Activated T-helper 1 cell treated with anti-CD3 and anti-CD28 coated beads, Interleukin-12 subunit alpha, Interleukin-12 subunit beta, Interleukin-2, Interleukin-4 antibody, amounts not matched to agents 30 ng/mL and 10 ng/mL and 1 ng/mL, durations not matched to agents 14 hours and 24 hours and 36 hours (primary cell): ENCODE data around the gene TREH. TPM values are rescaled to one million over a fixed set of nuclear protein-coding genes. Genes with fewer than 3 reads are reported as not detected.
"Not testable (repeated sequence)": the region's sequence is repeated elsewhere in the genome, so short reads cannot be mapped to it uniquely, and the experiment has no call there.

Experiments used
- DNase-seq: peaks from one replicate; pipeline ENCODE4 v3.0.0; 2021; ENCODE audit warnings: low spot score
- H3K27ac Mint-ChIP-seq: one replicate; pipeline ENCODE4 v1.8.0; 2021; ENCODE audit warnings: mild to moderate bottlenecking, mixed read lengths
- H3K27me3 Mint-ChIP-seq: one replicate; pipeline ENCODE4 v1.8.0; 2022; ENCODE audit warnings: mild to moderate bottlenecking, moderate library complexity, mixed read lengths; ENCODE audit not compliant: insufficient read depth
- H3K36me3 Mint-ChIP-seq: one replicate; pipeline ENCODE4 v1.8.0; 2021; ENCODE audit warnings: low read depth, mixed read lengths
- H3K4me1 Mint-ChIP-seq: one replicate; pipeline ENCODE4 v1.8.0; 2021; ENCODE audit warnings: low read depth, mixed read lengths
- H3K4me3 Mint-ChIP-seq: one replicate; pipeline ENCODE4 v1.8.0; 2021; ENCODE audit warnings: mild to moderate bottlenecking, moderate library complexity, mixed read lengths
- H3K9me3 Mint-ChIP-seq: one replicate; pipeline ENCODE4 v1.8.0; 2021; ENCODE audit warnings: mixed read lengths
- intact Hi-C: fragments of 100-400 bp; cut with micrococcal nuclease; formaldehyde crosslinking; loops from one replicate; pipeline ENCODE4 v1.15.1; 2024
- total RNA-seq: library from RNA; stranded (reverse); gene quantifications from 2 replicates; pipeline ENCODE4 v1.2.3, GENCODE V29; 2022

Gene TREH
- total RNA-seq, 1 donor from 2014 or later = not detected

DNA sequence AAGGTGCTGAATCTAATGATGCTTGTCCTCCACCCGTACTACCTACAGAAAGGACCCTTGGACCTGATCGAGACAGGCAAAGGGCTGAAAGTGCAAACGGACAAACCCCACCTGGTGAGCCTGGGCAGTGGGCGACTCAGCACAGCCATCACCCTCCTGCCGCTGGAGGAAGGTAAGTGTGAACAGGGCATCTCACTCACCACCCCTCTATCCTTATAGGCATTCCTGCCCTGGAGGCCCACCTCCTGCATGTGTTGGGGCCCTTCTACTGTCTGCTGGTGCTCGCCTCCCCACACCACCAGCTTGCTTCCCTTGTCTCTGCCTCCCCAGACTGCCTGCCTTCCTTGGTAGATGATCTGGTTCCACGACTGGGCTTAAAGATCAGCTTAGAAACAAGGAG lies 64.9 kb downstream of the TREH start:
- no peaks in the 10 kb centered on the region for H3K9me3 Mint-ChIP-seq
- peaks cover 12% of the 10 kb centered on the region for H3K27me3 Mint-ChIP-seq
- no peaks in the 10 kb centered on the region for H3K36me3 Mint-ChIP-seq
- intact Hi-C loops = no loop called here
- peaks cover 14% of the 10 kb centered on the region for H3K4me1 Mint-ChIP-seq
- H3K4me3 Mint-ChIP-seq = no peak overlapping the region
- H3K27ac Mint-ChIP-seq = no peak overlapping the region
- DNase-seq = no peak

DNA sequence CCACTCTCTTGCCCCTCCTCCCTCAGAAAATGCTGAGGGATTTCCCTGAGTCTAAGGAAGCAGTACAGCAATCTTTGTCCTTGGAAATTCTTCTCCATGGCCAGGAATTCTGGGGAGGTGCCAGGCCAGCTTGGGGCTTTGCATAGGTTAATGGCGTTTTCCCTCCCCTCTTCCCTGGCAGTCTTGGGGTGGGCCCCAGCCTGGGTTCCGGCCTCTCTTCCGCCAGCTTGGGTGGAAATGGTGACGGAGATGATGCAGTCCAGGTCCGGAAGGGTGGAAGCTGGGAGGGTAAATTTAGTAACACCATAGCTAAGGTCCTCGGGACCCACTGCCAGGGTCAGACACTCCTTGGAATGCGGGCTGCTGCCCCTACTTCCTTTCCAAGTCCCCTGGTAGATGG lies 67.1 kb downstream of the TREH start:
- no peak overlapping the region for H3K27ac Mint-ChIP-seq
- no peak overlapping the region for H3K4me3 Mint-ChIP-seq
- peaks cover 18% of the 10 kb centered on the region for H3K27me3 Mint-ChIP-seq
- intact Hi-C loops = no loop called here
- H3K36me3 Mint-ChIP-seq = peaks cover 3% of the 10 kb centered on the region
- no peaks in the 10 kb centered on the region for H3K9me3 Mint-ChIP-seq
- DNase-seq = no peak
- peaks cover 23% of the 10 kb centered on the region for H3K4me1 Mint-ChIP-seq

DNA sequence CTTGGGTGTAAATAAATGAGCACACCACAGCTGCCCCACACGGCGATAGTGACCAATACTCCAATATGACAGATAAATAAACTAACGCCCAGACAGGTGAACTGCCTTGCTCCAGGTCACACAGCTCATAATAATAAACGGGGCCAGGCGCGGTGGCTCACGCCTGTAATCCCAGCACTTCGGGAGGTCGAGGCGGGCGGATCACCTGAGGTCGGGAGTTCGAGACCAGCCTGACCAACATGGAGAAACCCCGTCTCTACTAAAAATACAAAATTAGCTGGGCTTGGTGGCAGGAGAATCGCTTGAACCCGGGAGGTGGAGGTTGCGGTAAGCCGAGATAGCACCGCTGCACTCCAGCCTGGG lies 68.0 kb downstream of the TREH start:
- Mint-ChIP-seq H3K4me1 (peaks cover 23% of the 10 kb centered on the region), H3K27me3 (peaks cover 23% of the 10 kb centered on the region), H3K4me3 (peak overlapping the region; percentile 50)
- H3K36me3 Mint-ChIP-seq, DNase-seq, H3K9me3 Mint-ChIP-seq, H3K27ac Mint-ChIP-seq: not testable (repeated sequence)
- intact Hi-C loops = loop anchor here (1.0 to 2.0 kb wide), 2 partner anchors 16 to 467 kb away; no protein-coding TSS in a partner anchor

DNA sequence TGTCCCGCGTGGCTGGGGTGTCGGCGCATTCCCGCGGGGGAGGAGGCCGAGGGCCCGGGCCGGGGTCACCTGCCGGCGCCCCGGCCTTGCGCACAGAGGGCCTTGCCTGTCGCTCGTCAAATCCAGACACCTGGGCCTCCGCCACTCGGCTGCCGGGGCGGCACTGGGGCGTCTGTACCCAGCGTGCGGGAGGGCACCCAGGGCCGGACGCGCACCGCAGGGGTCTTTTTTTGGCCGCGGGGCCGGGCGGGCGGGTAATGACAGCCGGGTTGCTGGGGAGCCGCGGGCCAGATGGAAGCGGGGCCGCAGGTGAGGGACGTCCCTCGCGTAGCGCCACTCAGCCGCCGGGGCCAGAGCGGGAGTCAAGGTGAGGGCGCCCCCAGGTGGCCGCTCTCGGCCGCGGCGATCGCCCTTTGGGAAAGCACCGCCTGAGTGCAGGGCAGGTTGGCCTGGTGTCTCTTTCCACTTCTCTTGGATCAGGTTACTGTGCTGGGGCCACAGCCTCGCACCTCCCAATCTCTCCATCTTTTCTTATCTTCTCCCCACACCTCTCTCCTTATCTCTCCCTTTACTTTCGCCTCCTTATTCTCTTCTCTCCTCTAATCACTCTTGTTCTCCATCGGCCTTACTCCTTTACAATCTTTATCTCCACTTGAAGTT lies 68.5 kb downstream of the TREH start:
- peaks cover 23% of the 10 kb centered on the region for H3K4me1 Mint-ChIP-seq
- no peaks in the 10 kb centered on the region for H3K9me3 Mint-ChIP-seq
- H3K36me3 Mint-ChIP-seq = peaks cover 5% of the 10 kb centered on the region
- peak overlapping the region; percentile 50 for H3K4me3 Mint-ChIP-seq
- intact Hi-C loops = loop anchor here (1.0 to 2.0 kb wide), 2 partner anchors 16 to 466 kb away; no protein-coding TSS in a partner anchor
- H3K27me3 Mint-ChIP-seq = peaks cover 23% of the 10 kb centered on the region
- H3K27ac Mint-ChIP-seq = no peak overlapping the region
- peak; percentile 73 for DNase-seq

- peaks cover 23% of the 10 kb centered on the region for H3K4me1 Mint-ChIP-seq
- intact Hi-C loops = loop anchor here (2.0 kb wide), 1 partner anchor 465 kb away; no protein-coding TSS in a partner anchor
- peak overlapping the region; percentile 67 for H3K27ac Mint-ChIP-seq
Measured at GRCh38 chr11:118610225-118610772, 69.2 kb downstream of the TREH start.

GRCh38 chr11:118609380-118610224 lies 69.8 kb downstream of the TREH start:
- Mint-ChIP-seq H3K27me3 (peaks cover 23% of the 10 kb centered on the region), H3K27ac (peak overlapping the region; percentile 69), H3K4me3 (peak overlapping the region; percentile 83), H3K4me1 (peaks cover 23% of the 10 kb centered on the region), H3K36me3 (peaks cover 5% of the 10 kb centered on the region), H3K9me3 (no peaks in the 10 kb centered on the region)
- DNase-seq = no peak
- intact Hi-C loops = loop anchor here (2.0 to 5.0 kb wide), 2 partner anchors 318 to 465 kb away; partner anchors contain the start of gene BCL9L

More at GRCh38 chr11:118610225-118610772, 69.2 kb downstream of the TREH start:
- Mint-ChIP-seq H3K27me3 (peaks cover 23% of the 10 kb centered on the region), H3K4me3 (peak overlapping the region; percentile 74), H3K36me3 (peaks cover 5% of the 10 kb centered on the region), H3K9me3 (no peaks in the 10 kb centered on the region)
- no peak for DNase-seq

- Mint-ChIP-seq H3K4me3 (peak overlapping the region; percentile 83), H3K27ac (peak overlapping the region; percentile 69), H3K27me3 (peaks cover 23% of the 10 kb centered on the region), H3K4me1 (peaks cover 23% of the 10 kb centered on the region), H3K36me3 (peaks cover 7% of the 10 kb centered on the region), H3K9me3 (no peaks in the 10 kb centered on the region)
- intact Hi-C loops = loop anchor here (5.0 kb wide), 1 partner anchor 319 kb away; the partner anchor contains the start of gene BCL9L
- DNase-seq = peak; percentile 57
Measured at GRCh38 chr11:118608360-118609227, 70.9 kb downstream of the TREH start.

DNA sequence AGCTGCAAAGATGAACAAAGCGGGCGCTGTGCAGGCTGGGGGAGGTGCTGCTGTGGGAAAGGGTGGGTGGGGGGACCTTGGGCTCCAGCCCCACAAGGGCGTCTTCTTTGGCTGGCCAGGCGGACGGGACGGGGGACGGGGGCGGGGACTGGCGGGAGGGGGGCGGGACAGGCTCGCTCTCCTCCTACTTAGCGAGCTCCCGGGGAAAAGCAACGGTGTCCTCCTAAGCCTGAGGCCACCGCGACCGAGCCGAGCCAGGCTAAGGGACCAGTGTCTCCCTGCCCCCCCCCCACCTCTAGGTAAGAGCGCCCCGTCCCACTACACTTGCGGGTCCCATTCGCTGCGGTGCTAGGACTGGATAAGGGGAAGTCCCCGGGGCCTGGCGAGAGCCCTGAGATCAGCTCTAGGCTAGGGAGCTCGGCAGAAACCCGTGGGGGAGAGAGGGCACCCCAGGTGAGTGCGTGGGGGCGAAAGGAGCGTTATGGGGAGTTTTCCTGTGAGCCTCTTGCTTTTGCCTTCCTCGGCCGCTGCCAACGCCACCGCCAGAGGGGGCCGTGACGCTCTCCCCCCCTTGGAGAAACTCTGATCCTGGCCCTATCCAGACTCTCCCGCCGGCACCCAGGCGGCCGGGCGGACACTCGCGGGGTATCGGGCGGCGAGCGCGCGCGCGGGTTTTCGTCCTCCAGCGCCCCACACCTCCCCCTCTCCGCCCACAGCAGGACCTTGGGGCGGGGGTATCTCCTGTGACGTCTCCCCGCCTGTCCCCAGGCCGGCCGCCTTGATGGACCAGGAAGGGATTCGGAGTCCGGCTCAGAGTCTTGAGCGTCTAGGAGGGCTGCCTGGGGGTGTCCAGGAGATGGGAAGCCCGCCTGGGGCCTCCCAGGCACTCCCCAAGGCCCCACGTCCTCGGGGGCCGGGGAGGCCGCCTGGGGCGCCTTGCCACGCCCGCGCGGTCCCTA lies 71.8 kb downstream of the TREH start, which contains the start of gene PHLDB1:
PHLDB1 (plus strand) TSS at position 215 of the 959 bp plus-strand sequence. CDS start 6,222 bp downstream, outside the sequence.
- Mint-ChIP-seq H3K27ac (peak within 1 kb of the TSS; percentile 73), H3K27me3 (peaks cover 23% of the 10 kb centered on the region), H3K36me3 (peaks cover 10% of the 10 kb centered on the region), H3K4me3 (peak within 1 kb of the TSS; percentile 83), H3K4me1 (peaks cover 23% of the 10 kb centered on the region), H3K9me3 (no peaks in the 10 kb centered on the region)
- DNase-seq = peak; percentile 22
- intact Hi-C loops = loop anchor here (1.0 to 5.0 kb wide), 3 partner anchors 35 to 320 kb away; partner anchors contain the start of genes ARCN1, BCL9L and DDX6

Other genes starting within 250 kb of the TREH start
- gene KMT2A, start 243.2 kb downstream of the TREH start, total RNA-seq = 78.4 and 87.8 TPM in 2 replicates
- 0.59 and 0.91 TPM in 2 replicates for gene TTC36, start 152.2 kb downstream of the TREH start, total RNA-seq
- gene TMEM25, start 148.5 kb downstream of the TREH start, total RNA-seq = 13.6 and 15.0 TPM in 2 replicates
- 17.7 and 18.4 TPM in 2 replicates for gene IFT46, start 113.7 kb downstream of the TREH start, total RNA-seq
- 162 and 165 TPM in 2 replicates for gene ARCN1, start 107.2 kb downstream of the TREH start, total RNA-seq
- gene PHLDB1, start 72.0 kb downstream of the TREH start, total RNA-seq = 0.86 and 1.4 TPM in 2 replicates
- 110 and 112 TPM in 2 replicates for gene DDX6, start 111.5 kb upstream of the TREH start, total RNA-seq
- 5.1 and 5.5 TPM in 2 replicates for gene CXCR5, start 204.2 kb upstream of the TREH start, total RNA-seq
- gene BCL9L, start 246.3 kb upstream of the TREH start, total RNA-seq = 27.3 and 32.4 TPM in 2 replicates